Epidermal melanocyte (primary cell): ENCODE data around the gene LGALS13.

Experiments used
- DNase-seq: peaks from one replicate; pipeline ENCODE4 v3.0.0; 2011; ENCODE audit warnings: low spot score; ENCODE audit not compliant: insufficient read length

LGALS13 gene, protein sequence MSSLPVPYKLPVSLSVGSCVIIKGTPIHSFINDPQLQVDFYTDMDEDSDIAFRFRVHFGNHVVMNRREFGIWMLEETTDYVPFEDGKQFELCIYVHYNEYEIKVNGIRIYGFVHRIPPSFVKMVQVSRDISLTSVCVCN

DNA sequence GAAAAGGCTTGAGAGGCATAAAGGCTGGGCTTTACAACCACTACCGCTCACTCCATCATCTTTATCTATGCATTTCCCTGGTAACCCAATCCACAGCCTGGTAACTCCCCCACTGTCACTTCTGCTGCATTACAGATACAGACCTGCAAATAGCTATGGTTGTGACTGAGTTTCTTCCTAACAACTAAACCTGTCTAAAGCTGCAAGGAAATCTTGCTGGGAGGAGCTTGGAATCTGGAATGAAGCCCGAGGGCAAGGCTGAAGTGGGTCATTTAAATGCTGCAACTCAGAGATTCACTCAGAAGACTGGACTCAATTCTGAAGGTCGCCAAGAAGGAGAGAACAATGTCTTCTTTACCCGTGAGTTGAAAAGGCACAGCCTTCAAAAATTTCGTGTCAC lies at the start of gene LGALS13:
LGALS13 (plus strand) TSS at position 301 of the 400 bp plus-strand sequence; CDS start at position 346, 45 bp downstream.
- DNase-seq, result no peak

DNA sequence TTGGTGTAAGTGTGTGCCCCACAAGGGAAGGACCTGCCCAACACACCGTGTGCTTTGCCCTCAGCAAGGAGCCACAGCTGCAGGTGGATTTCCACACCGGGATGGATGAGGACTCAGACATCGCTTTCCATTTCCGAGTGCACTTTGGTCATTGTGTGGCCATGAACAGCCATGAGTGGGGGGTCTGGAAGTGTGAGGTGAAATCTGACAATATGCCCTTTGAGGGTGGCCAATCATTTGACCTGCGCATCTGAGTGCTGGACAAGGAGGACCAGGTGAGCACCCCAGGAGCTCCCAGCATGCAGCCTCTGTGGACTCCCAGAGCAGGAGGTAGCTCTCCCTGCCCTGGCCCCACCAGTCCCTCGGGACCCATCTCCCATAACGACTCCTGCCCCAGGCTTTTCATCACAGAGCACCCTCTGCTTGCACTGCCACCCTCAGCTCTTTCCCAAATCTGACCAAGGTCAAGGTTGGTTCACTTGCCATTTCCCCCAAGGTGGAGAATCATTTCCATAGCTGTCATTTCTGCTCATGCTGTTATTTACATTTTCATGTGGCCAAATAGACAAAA lies 49.2 kb upstream of the LGALS13 start:
- DNase-seq, result no peak

DNA sequence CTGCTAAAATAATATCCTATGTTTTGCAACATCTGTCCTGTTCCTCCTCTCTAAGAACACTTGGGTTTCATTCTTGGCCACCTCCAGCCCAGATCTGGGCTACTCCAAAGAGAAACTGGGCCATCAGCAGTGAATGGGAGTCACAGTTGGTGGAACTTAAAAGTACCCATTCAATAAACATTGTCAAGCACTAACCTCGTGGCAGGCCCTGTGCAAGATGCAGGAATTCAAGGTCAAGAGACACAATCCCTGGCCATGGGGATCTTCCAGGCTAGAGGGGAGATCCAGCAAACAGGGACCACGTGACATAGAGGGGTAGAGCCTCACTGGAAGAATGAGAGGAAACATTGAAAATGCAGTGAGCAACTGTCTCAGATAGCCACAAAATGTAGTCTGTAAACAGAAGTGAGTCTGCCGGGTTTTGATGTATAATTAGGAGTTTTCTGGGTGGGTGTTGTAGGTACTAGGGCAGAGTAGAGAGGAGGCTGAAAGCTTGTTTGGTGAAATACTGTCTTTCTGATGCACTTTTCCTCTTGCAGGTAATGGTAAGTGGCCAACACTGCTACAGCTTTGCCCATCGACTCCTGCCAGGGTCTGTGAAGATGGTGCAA lies 47.5 kb upstream of the LGALS13 start:
- no peak for DNase-seq

DNA sequence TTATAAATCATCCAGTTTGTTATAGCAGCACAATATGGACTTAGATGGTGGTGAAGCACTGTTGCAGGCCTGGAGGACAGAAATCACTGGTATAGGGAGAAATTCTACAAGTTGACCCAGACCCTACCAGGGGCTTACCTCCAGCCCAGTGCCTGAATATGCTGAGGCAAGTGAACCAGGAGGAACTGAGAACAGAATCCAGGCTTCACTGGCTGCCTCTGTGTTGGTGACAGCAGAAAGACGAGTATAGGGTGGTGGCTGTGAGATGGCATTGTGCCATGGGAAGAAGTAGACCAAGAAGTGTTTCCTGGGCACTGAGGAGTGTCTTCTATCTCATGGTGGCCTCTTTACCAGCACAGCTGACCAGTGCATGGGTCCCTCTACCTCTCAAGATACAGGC lies 46.4 kb upstream of the LGALS13 start:
- DNase-seq, result no peak

DNA sequence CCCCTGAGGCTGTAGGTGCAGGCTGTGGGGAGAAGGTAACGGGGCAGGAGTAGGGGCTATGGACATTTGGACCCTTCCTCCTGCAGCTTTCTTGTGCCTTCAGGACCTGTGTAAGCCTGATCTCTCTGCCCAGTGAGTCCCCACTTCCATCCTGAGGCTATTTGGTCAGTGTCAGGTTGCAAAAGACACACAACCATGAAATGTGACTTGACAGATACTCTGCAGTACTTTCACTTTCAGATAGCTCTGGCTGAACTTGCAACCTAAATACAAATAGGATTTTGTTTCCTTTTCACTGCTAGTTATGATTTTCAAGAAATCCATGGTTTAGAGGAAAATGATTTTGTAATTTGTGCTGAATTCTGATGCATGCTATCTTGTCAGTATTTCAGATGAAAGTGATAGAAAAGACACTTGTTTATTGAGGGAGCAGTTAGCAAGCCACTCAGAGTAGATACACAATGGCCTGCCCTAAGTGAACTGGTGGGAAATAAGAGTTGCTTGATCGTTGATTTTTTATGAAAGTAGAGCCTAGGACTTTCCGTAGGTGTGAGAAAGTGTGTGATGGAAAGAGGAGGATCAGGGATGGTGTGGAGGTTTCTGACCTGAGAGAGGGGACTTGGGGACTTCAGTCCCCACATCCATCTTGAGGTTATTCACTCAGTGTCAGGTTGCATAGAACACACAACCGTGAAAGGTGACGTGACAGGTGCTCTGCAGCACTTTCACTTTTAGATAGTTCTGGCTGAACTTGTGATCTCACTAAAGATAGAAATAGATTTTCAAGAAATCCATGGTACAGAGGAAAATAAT lies 44.3 kb upstream of the LGALS13 start:
- no peak for DNase-seq

DNA sequence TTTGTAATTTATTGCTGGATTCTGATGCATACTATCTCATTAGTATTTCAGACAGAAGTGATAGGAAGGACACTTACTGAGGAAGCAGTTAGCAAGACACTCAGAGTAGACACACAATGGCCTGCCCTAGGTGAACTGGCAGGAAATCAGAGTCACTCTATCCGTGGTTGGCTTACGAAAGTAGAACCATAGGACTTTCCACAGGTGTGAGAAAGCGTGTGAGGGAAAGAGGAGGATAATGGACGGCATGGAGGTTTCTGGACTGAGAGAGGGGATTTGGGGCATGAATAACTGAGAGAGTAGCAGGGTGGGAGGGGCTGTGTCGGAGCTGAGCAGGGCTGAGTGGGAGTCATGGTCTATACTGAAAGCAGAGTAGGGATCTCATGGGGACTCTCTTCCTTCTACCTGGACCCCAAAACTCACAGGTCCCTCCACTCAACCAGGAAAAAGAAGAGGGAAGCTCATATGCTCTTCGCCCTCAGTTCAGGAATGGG lies 43.7 kb upstream of the LGALS13 start:
- no peak for DNase-seq

DNA sequence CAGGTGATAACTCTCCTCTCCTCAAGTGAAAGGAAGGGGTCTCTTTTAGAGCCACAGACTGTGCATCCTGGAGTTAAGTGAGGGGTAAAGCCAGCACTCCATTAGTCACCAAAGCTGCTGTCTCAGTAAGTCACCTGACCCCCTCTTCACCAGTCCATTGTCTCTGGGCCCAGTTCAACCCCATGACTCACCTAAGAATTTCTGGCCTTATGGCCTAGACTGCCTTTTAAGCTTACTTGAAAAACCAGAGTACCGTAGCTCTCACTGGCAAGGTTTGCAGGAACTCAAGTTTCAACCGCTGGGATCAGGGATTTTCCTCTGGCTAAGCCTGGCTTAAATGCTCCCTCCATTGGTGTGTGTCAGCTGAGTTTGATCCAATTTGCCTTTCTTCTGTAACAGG lies 38.9 kb upstream of the LGALS13 start:
- DNase-seq, result no peak

DNA sequence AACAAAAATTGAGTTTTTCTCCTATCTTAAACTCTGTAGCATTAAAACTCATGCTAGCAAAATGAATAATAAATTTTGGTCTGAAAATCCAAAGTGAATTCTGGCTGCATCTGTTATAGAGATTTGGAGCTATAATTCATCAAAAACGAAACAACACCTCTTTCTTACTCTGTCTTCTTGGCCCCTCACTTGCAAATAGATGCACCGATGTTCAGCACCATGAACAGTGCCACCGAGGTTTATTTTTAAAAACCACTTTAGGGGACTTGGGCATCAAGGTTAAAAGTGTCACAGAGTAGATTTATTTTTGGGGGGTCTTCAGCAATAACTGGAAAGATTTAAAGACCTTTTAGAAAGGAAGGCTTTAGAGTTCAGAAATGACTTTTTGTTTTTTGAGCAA lies 36.3 kb upstream of the LGALS13 start:
- DNase-seq, result no peak

DNA sequence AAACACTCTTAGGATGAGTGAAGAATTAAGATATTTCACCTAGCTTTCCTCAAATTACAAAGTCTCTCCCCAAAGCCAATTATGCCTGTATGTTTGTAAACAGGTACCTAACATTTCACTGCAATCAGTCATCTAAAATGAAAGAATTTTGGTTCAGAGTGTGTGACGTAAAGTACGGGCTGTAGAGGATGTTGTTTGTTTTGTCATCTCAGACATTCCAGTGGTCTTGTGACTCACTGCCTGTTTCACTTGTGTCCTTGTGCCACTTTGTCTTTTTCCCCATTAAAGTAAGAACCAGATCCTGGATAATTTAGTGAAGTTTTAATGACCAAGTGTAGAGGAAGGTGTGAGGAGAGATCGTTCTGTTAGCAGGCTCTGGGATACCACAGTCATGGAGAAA lies 33.7 kb upstream of the LGALS13 start:
- DNase-seq, result no peak

DNA sequence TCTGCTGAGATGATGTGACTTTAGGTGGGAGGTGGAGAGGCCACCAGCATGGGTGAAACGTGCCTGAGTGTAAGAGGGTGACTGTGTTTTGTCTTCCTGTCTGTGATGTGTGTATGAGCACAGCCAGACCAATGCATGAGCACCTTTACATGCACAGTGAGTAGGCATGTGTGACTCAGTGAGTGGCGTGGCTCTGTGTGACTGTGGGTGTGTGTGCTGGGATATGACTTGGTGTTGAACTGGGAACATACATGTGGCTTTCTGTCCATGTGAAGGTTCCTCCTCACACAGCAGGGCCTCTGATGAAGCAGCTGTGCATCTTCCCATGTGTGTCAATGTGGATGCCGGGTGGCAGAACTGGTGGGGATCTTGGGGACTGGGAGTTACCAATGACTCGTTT lies 19.9 kb upstream of the LGALS13 start:
- no peak for DNase-seq

DNA sequence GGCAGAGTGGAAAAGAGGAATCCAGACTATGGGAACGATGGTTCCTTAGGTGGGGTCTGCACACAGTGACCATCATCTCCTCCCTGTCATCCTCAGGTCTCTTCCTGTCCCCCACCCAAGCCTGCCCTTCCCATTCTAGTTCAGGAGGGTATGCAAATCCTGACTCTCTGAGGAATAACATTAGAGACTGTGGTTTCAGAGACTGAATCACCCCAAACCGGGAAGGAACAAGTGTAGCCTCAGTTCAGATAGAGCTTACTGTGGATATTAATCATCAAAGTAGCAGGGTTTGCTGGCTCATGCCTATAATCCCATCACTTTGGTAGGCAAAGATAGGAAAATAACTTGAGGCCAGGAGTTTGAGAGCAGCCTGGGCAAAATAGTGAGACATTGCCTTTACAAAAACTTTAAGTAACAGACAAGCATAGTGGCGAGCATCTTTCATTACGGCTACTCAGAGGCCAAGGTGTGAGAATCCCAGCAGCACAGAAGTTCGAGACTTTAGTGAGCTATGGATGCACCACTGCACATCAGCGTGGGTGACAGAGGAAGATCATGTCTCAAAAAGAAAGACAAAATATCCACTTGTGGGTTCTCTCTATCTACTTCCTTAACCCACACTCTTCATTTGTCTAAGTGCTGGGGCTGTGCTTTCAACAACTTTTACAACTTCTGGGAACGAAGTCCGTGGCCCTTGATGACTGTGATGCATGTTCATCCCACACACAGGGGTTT lies 19.3 kb upstream of the LGALS13 start:
- no peak for DNase-seq

DNA sequence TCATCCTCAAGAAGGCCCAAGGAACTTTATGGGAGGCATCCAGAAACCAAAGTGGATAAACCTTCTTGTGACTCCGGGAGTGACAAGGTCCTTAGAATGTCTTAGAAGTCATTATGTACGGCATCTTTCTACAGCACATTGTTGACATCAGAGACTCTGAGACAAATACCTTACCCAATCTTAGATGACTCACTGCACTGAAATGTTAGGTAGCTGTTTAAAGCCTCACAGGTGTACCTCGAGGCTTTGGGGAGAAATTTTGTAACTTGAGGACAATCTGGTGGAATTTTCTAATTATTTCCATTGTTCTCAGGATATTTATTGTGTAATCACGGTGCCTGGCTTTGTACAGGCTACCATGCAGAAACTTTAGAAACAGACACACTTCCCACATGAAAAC lies 14.8 kb upstream of the LGALS13 start:
- no peak for DNase-seq

DNA sequence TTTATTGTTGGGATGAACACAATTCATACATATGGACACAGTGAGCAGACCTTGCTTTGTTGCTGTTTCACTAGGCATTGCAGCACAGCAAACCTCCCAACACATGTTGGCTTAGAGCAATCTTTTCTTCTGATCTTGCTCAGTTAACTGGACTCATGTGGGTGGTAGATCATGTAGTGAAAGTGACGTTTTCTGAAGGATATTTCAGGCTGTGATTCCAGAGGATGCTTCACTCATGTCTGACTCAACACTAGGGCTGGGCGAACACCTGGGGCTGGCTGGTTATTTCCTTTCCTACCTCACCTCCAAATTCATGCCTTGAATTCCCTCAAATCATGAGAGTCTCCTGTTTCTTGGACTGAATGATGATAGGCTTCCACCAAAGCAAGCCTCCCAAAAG lies 14.3 kb upstream of the LGALS13 start:
- no peak for DNase-seq

DNA sequence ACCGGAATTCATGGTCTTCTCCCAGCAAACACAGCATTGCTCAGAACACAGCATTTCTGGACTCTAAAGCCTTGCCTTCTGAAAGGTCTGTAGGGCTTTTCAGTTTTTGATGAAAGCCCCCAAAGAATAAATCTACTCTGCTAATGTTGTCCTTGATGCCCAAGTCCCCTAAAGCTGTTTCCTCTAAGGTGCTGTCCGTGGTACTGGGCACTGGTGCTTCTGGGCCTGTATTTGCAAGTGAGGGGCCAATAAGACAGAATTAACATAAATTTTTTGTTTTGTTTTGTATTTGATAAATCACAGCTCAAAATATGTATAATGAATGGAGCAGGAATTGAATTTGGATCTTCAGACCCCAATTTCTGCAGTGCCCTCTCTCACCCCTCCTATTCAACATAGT lies 12.1 kb upstream of the LGALS13 start:
- no peak for DNase-seq

DNA sequence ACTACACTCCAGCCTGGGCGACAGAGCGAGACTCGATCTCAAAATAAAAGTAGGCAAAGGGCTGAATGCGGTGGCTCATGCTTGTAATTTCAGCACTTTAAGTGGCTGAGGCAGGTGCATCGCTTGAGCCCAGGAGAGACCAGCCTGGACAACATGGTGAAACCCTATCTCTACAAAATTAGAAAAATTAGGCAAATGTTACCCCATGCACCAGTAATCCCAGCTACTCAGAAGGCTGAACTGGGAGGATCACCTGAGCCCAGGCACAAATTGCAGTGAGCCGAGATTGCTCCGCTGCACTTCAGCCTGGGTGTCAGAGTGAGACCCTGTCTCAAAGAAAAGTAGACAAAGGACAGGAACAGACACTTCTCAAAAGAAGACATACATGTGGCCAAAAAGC lies 9.9 kb upstream of the LGALS13 start:
- DNase-seq, result no peak

DNA sequence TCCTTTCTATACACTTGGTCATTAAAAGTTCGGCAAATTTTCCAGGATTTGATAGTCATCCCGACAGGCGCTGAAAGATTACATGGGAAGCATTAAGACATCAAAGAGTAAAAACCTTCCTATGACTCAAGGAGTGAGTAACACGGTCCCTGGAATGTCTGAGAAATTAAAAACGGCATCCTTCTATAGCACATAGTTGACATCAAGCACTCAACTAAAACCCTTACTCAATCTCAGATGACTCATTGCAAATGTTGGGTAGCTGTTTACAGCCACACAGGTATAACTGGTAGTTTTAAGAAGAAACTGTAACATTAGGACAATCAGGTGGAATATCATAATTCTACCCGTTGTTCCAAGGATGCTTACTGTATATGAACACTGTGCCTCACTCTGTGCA lies 6.4 kb upstream of the LGALS13 start:
- no peak for DNase-seq

DNA sequence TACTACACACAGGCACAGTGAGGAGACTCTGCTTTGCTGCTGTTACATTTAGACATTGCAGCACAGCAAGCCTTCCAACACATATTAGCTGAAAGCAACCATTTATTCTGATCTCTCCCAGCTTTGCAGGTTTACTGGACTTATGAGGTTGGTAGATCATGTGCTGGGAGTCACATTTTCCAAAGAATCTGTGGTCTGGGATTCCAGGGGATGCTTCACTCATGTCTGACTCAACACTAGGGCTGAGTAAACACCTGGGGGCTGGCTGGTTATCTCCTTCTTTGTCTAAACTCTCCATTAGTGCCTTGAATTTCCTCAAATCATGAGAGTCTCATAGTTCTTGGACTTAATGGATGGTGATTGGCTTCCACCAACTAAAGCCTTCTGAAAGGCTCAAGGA lies 5.4 kb upstream of the LGALS13 start:
- DNase-seq, result no peak

DNA sequence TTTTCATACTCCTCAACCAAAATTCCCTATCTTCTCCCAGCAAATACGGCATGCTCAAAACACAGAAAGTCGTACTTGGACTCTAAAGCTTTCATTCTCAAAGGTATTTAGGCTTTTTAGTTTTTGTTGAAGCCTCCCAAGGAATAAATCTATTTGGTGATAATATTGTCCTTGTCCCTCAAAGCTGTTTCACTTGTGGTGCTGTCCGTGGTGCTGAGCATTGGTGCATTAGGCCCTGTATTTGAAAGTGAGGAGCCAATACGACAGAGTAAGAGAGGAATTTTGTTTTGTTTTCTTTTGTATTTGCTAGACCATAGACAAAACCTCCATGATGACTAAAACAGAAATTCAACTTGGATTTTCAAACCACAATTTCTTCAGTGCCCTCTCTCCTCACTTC lies 3.2 kb upstream of the LGALS13 start:
- DNase-seq, result no peak

DNA sequence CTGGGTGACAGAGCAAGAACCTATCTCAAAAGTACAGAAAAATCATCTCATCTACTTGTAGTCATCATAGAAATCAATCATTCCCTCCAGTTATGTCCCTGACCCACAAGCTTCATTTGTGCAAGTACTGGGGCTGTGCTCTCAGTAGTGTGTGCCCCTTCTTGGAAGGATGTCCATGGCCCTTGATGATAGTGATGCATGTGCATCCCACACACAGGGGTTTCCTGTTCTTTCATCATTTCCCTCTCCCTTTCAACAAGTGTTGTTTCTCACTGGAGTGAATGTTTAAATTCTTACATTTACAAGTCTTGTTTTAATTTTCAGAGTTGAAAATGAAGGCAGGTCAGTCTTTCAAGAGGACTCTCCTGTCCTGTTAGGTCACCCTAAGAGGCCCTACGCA lies 1.5 kb downstream of the LGALS13 start:
- no peak for DNase-seq

DNA sequence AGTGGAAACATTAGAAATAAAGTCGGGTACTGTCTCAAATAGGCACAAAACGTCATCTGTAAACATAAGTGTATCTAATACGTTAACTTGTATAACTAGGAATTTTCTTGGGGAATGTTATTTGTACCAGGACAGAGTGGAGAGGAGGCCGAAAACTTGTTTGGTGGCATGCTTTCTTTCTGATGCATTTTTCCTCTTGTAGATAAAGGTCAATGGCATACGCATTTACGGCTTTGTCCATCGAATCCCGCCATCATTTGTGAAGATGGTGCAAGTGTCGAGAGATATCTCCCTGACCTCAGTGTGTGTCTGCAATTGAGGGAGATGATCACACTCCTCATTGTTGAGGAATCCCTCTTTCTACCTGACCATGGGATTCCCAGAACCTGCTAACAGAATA lies 4.7 kb downstream of the LGALS13 start:
- DNase-seq, result no peak

DNA sequence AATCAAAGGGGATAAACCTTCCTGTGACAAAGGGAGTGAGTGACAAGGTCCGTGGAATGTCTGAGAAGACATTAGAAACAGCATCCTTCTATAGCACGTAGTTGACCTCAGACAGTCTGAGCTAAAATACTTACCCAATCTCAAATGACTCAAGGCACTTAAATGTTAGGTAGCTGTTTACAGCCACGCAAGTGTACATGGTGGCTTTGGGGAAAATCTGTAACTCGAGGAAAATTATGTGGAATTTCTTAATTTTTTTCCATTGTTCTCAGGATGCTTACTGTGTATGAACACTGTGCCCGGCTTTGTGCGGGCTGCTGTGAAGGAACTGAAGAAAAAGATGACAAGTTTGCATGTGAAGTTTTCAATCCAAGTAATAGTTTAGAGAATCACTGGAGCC lies 5.2 kb downstream of the LGALS13 start:
- no peak for DNase-seq

DNA sequence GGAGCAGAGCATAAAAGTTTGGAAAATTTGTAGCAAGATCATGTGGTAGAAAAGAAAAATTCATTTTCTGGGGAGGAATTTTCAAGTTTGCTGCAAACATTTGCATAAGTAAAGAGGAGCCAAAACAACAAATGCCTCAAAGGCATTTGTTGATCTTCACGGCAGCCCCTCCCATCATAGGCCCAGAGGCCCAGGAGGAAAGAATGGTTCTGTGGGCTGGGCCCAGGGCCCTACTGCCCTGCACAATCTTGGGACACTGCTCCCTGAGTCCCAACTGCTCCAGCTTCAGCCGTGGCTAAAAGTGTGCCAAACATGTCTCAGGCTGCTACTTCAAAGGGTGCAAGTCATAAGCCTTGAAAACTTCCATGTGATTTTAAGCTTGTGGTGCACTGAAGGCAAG lies 11.3 kb downstream of the LGALS13 start:
- DNase-seq, result no peak
